SU-DHL-6 (cell line): Measurements from ENCODE around the gene HECTD4.

Source experiments
- H2AFZ ChIP-seq: fragments of 200-600 bp; sonication (generic); 2 replicates; pipeline ENCODE4 v1.6.1; 2014; ENCODE audit warnings: low read depth, mild to moderate bottlenecking, moderate library complexity, mixed read lengths, antibody characterized with exemption, low read length; ENCODE audit not compliant: severe bottlenecking
- H3F3A ChIP-seq: fragments of 200-600 bp; shearing (Covaris generic); 2 replicates; pipeline ENCODE4 v1.6.0; 2016; ENCODE audit warnings: antibody characterized with exemption, mild to moderate bottlenecking; ENCODE audit not compliant: insufficient read depth
- H3K27ac ChIP-seq: fragments of 200-600 bp; sonication (generic); 2 replicates; pipeline ENCODE4 v1.5.1; 2016; ENCODE audit warnings: low read depth, mild to moderate bottlenecking, low read length, moderate library complexity, mixed read lengths
- H3K27me3 ChIP-seq: fragments of 200-600 bp; sonication (generic), shearing (Covaris generic); 2 replicates; pipeline ENCODE4 v1.6.0; 2014; ENCODE audit warnings: mild to moderate bottlenecking, low read length
- H3K36me3 ChIP-seq: fragments of 200-600 bp; sonication (generic); 2 replicates; pipeline ENCODE4 v1.6.1; 2014; ENCODE audit warnings: mild to moderate bottlenecking, low read length, mixed read lengths
- H3K4me2 ChIP-seq: fragments of 300-600, 200-600 bp; shearing (Covaris generic), sonication (generic); 2 replicates; pipeline ENCODE4 v1.6.0; 2014; ENCODE audit warnings: low read length, low read depth, mild to moderate bottlenecking; ENCODE audit not compliant: poor library complexity, severe bottlenecking
- H3K4me3 ChIP-seq: fragments of 200-600 bp; sonication (generic); 2 replicates; pipeline ENCODE4 v1.5.1; 2014; ENCODE audit warnings: antibody characterized with exemption, low read length, mild to moderate bottlenecking, mixed read lengths; ENCODE audit not compliant: insufficient read depth, poor library complexity, severe bottlenecking
- H3K79me2 ChIP-seq: fragments of 200-600 bp; sonication (generic); 2 replicates; pipeline ENCODE4 v1.6.1; 2014; ENCODE audit warnings: mild to moderate bottlenecking, low read length, moderate library complexity; ENCODE audit not compliant: insufficient read depth
- H3K9ac ChIP-seq: fragments of 200-600 bp; sonication (generic); 2 replicates; pipeline ENCODE4 v1.7.0; 2014; ENCODE audit warnings: mild to moderate bottlenecking, low read length
- H3K9me2 ChIP-seq: fragments of 200-600 bp; sonication (generic); replicated peaks from 2 replicates; pipeline ENCODE4 v1.6.1; 2014; ENCODE audit warnings: low read length; ENCODE audit not compliant: insufficient read depth
- H3K9me3 ChIP-seq: fragments of 200-600 bp; sonication (generic); 2 replicates; pipeline ENCODE4 v1.6.1; 2014; ENCODE audit warnings: low read length, mixed read lengths; ENCODE audit not compliant: insufficient read depth
- H4K20me1 ChIP-seq: fragments of 200-600 bp; sonication (generic); 2 replicates; pipeline ENCODE4 v1.6.1; 2014; ENCODE audit warnings: low read depth, mild to moderate bottlenecking, antibody characterized with exemption, low read length, moderate library complexity, mixed read lengths
- CTCF ChIP-seq: fragments of 200-600 bp; sonication (generic); IDR thresholded peaks from one replicate; pipeline ENCODE4 v1.5.1; 2017; ENCODE audit warnings: antibody characterized with exemption, mild to moderate bottlenecking, low read length, moderate library complexity; ENCODE audit not compliant: insufficient read depth, poor library complexity, severe bottlenecking
- EZH2phosphoT487 ChIP-seq: fragments of 200-600 bp; sonication (generic), shearing (Covaris generic); conservative IDR thresholded peaks from 2 replicates; pipeline ENCODE4 v1.6.1; 2018; ENCODE audit warnings: mild to moderate bottlenecking, antibody characterized with exemption, low read length, moderate library complexity, mixed read lengths

The HECTD4 gene

GRCh38 chr12:112322882-112323547, 59.2 kb downstream of the HECTD4 start:
- no peaks in the 10 kb centered on the region for H3K36me3 ChIP-seq
- H3F3A ChIP-seq = no peaks in the 10 kb centered on the region
- H3K4me2 ChIP-seq = no peak overlapping the region
- no peak overlapping the region for H3K4me3 ChIP-seq
- H3K9me2 ChIP-seq = no peaks in the 10 kb centered on the region
- no peak overlapping the region for H3K9ac ChIP-seq
- no peaks in the 10 kb centered on the region for H3K9me3 ChIP-seq
- peaks cover 13% of the 10 kb centered on the region for H4K20me1 ChIP-seq
- TF ChIP-seq CTCF = no peak
- no peak for TF ChIP-seq EZH2phosphoT487
- H3K27ac ChIP-seq = no peak overlapping the region
- H3K27me3 ChIP-seq = no peaks in the 10 kb centered on the region
- H2AFZ ChIP-seq = no peak overlapping the region
- no peaks in the 10 kb centered on the region; the same call in 1 of the 2 replicates for H3K79me2 ChIP-seq

GRCh38 chr12:112322441-112322840, 59.8 kb downstream of the HECTD4 start:
- peaks cover 10% of the 10 kb centered on the region for H4K20me1 ChIP-seq

GRCh38 chr12:112321245-112321644, 61.0 kb downstream of the HECTD4 start:
- Histone ChIP-seq H3K4me2 (no peak overlapping the region), H3K27me3 (no peaks in the 10 kb centered on the region), H2AFZ (no peak overlapping the region), H3K9me3 (no peaks in the 10 kb centered on the region), H3F3A (no peaks in the 10 kb centered on the region), H3K9me2 (no peaks in the 10 kb centered on the region), H4K20me1 (peaks cover 10% of the 10 kb centered on the region; the same call in 1 of the 2 replicates), H3K36me3 (no peaks in the 10 kb centered on the region), H3K9ac (no peak overlapping the region), H3K4me3 (no peak overlapping the region), H3K27ac (no peak overlapping the region), H3K79me2 (no peaks in the 10 kb centered on the region; the same call in 1 of the 2 replicates)
- TF ChIP-seq CTCF (no peak), EZH2phosphoT487 (no peak)

More at GRCh38 chr12:112322441-112322840, 59.8 kb downstream of the HECTD4 start:
- no peaks in the 10 kb centered on the region for H3K36me3 ChIP-seq
- H2AFZ ChIP-seq = no peak overlapping the region
- TF ChIP-seq CTCF = no peak
- no peak for TF ChIP-seq EZH2phosphoT487
- no peak overlapping the region for H3K9ac ChIP-seq
- no peaks in the 10 kb centered on the region for H3K27me3 ChIP-seq
- H3K4me2 ChIP-seq = no peak overlapping the region
- no peaks in the 10 kb centered on the region for H3K9me3 ChIP-seq
- H3K9me2 ChIP-seq = no peaks in the 10 kb centered on the region
- H3F3A ChIP-seq = no peaks in the 10 kb centered on the region
- no peak overlapping the region for H3K27ac ChIP-seq
- H3K4me3 ChIP-seq = no peak overlapping the region
- no peaks in the 10 kb centered on the region; the same call in 1 of the 2 replicates for H3K79me2 ChIP-seq
